Measurements from ENCODE around the gene AQP4. TPM values are rescaled to one million over a fixed set of nuclear protein-coding genes. Genes with fewer than 3 reads are reported as not detected.

Gene AQP4
- total and polyA plus RNA-seq, 2 of the 13 experiments (the other 11 are each of a cell fraction or from before 2014, with no cell fraction given) = 0.20 to 0.62 TPM

- TF ChIP-seq TFDP2 (CRISPR knock-in tag; IDR thresholded peaks at IDR 0.05) = no peak
Measured at GRCh38 chr18:26868968-26869586, 3.6 kb upstream of the AQP4 start (continued).

GRCh38 chr18:26867471-26867870 lies 2.0 kb upstream of the AQP4 start:
- Histone ChIP-seq H4K20me1 (ENCODE audit: insufficient read depth, low read length) (no peaks in the 10 kb centered on the region), H3K9me3 (ENCODE audit: low read length) (no peaks in the 10 kb centered on the region), H2AFZ (ENCODE audit: low read length) (no peak overlapping the region), H3K79me2 (ENCODE audit: insufficient read depth, low read length) (no peaks in the 10 kb centered on the region), H3K27ac (ENCODE audit: extremely low read length, insufficient read depth, low read length) (no peak overlapping the region), H3K9ac (ENCODE audit: insufficient read depth, low read depth, low read length) (no peak overlapping the region), H3K36me3 (replicated peaks in 1 of 2; ENCODE audit: control insufficient read depth in 1 of 2, insufficient read depth in 2 of 2, low read length in 2 of 2) (no peaks in the 10 kb centered on the region), H3K27me3 (ENCODE audit: control insufficient read depth in 1 of 2, insufficient read depth in 2 of 2, low read length in 2 of 2) (peaks cover 0 to 44% of the 10 kb centered on the region in 2 experiments; a peak in 3 of 5 replicates), H3K4me1 (ENCODE audit: insufficient read depth, low read length) (no peaks in the 10 kb centered on the region), H3K4me3 (replicated peaks in 1 of 3; ENCODE audit: insufficient read depth in 1 of 3, low read depth in 2 of 3, low read length in 3 of 3) (no peak overlapping the region), H3K4me2 (ENCODE audit: low read depth, low read length) (no peak overlapping the region)
- DNase-seq (ENCODE audit: low spot score) = no peak
- ATAC-seq = no peak
- TF ChIP-seq MED1 (CRISPR knock-in tag; IDR thresholded peaks at IDR 0.05) = no peak
- TF ChIP-seq RFXAP (CRISPR knock-in tag; IDR thresholded peaks at IDR 0.05; ENCODE audit: borderline replicate concordance) = no peak
- no peak for TF ChIP-seq NCOA2 (CRISPR knock-in tag; IDR thresholded peaks at IDR 0.05)
- no peak for TF ChIP-seq ZNF850 (CRISPR knock-in tag; conservative IDR thresholded peaks at IDR 0.05)
- TF ChIP-seq ZSCAN9 (CRISPR knock-in tag; IDR thresholded peaks at IDR 0.05; ENCODE audit: borderline replicate concordance) = no peak
- TF ChIP-seq CENPT (CRISPR knock-in tag; IDR thresholded peaks at IDR 0.05; ENCODE audit: low read depth) = no peak
- TF ChIP-seq THAP9 (CRISPR knock-in tag; IDR thresholded peaks at IDR 0.05; ENCODE audit: borderline replicate concordance) = no peak
- TF ChIP-seq IKZF5 (CRISPR knock-in tag; IDR thresholded peaks at IDR 0.05) = no peak
- no peak for TF ChIP-seq ZNF446 (CRISPR knock-in tag; IDR thresholded peaks at IDR 0.05)
- TF ChIP-seq YEATS2 (CRISPR knock-in tag; IDR thresholded peaks at IDR 0.05; ENCODE audit: borderline replicate concordance) = no peak
- WGBS (ENCODE audit: low lambda C conversion rate) = 40% methylated on average over 3 of the region's 4 CpGs
- ChIA-PET CTCF (ENCODE audit: low intra/inter-chr PET ratio, low total read pairs) (no interaction called here), POLR2A (no interaction called here)
- in situ Hi-C loops (cut with HindIII; ENCODE audit: extremely low pct_ligation_motif_present, low pct_unique_long_range_greater_than_20kb) = no loop called here
- intact Hi-C loops (cut with micrococcal nuclease; ENCODE audit: unreplicated experiment) = no loop called here
- no TSS peak for BruUV-seq (replicated peaks)
- FAIRE-seq = no peak

All from HepG2 (cell line).